Subcutaneous adipose tissue (tissue), 4 donors: ENCODE results near the gene CYP4F11. TPM values are rescaled to one million over a fixed set of nuclear protein-coding genes. Genes with fewer than 3 reads are reported as not detected.

Experiments
- total RNA-seq, 4 donors: library from RNA; depleted of rRNA; stranded (reverse); fragments of >200 nt; gene quantifications; one replicate each; pipeline ENCODE4 v1.1.0, GENCODE V29; 2016
- TF ChIP-seq, protein P1 (sequence below): fragments of 450-650 bp; IDR thresholded peaks from one replicate; pipeline ENCODE4 v1.5.1; 2016; ENCODE audit warnings: low read depth, mild to moderate bottlenecking, control low read depth, antibody characterized with exemption, moderate library complexity

The CYP4F11 gene
- total RNA-seq, 4 donors from 2014 or later = 0.34 to 0.66 TPM; not detected in 2

DNA sequence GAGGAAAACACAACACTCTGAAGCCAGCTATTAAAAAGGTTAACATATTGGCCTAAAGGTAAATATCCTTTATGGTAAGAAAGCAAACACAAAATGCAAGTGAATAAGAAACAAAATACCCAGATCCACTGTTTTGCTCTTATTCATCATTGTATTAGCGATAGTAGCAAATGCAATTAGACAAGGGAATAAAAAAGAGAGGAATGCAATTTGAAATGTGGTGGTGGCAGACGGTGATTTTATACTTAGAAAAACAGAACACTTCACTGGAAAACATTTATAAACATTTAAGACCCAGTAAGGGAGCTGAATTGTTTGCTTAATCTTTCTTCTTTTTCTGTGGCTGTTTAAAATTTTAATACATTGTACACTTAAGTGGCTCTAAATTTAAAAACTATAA lies 19.2 kb downstream of the CYP4F11 start:
- TF ChIP-seq, protein P1, sequence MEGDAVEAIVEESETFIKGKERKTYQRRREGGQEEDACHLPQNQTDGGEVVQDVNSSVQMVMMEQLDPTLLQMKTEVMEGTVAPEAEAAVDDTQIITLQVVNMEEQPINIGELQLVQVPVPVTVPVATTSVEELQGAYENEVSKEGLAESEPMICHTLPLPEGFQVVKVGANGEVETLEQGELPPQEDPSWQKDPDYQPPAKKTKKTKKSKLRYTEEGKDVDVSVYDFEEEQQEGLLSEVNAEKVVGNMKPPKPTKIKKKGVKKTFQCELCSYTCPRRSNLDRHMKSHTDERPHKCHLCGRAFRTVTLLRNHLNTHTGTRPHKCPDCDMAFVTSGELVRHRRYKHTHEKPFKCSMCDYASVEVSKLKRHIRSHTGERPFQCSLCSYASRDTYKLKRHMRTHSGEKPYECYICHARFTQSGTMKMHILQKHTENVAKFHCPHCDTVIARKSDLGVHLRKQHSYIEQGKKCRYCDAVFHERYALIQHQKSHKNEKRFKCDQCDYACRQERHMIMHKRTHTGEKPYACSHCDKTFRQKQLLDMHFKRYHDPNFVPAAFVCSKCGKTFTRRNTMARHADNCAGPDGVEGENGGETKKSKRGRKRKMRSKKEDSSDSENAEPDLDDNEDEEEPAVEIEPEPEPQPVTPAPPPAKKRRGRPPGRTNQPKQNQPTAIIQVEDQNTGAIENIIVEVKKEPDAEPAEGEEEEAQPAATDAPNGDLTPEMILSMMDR = no peak

DNA sequence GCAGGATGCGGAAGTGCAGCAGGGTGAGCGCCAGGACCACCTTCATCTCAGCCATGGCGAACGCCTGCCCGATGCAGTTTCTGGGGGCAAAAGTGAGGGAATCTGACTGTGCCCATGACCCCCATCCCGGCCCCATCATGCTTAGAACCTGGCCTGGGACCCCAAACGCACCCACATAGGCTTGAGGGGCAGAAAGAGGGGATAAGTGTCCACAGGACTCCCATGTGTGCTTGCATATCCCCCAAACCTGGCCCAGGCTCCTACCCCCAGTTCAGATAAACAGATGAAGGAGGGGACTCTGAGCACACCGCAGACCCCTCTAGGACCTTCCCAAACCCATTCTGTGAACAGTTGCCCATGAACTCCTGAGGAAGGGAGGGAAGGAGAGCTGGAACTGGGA lies 20.5 kb downstream of the CYP4F11 start:
- TF ChIP-seq, protein P1 = no peak

DNA sequence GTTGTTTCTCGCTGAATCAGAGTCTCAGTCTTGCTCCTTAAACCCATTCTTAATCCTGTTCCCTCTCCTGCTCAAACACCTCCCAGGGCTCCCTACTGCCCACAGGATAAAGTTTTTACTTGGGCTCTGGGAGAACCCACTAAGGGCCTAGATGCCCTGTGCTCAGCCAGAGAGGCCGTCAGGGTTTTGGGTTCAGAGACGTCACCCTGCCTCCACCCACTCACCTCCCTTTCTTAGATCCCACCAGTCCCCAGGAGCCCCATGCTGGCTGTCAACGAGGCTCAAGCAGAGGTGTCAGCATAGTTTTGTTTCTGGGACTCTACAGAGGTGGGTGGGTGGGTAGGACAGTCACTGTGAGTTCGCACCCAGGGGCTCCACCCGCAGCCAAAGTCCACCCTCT lies 20.9 kb downstream of the CYP4F11 start:
- TF ChIP-seq, protein P1 = no peak

DNA sequence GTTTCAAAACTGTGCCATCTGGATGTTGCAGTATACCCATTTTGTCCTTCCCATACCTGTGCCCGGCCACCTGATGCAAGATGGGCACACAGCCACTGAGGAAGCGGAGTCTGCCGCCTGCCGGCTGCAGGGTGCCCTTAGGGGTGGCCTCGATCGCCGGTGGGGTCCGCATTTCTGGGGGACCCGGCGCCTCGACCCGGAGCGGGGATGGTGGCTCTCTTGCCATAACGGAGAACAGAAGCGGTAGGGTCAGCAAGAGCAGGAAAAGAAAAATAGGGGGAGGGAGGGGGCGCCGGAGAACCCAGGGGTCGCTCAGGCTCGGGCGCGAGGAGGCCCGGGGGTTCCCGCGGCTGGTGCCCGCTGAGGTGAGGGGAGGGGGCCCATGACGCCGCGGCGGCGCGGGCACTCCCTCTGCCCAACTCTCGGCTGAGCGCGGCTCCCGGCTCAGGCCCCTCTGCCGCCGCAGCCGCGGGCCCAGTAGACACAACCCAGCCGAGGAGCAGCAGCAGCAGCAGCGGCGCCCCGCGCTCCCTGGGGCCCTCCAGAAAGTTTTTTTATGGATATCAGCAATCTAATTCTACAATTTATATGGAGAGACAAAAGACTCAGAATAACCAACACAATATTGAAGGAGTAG lies 22.6 kb downstream of the CYP4F11 start:
- TF ChIP-seq, protein P1 = no peak

DNA sequence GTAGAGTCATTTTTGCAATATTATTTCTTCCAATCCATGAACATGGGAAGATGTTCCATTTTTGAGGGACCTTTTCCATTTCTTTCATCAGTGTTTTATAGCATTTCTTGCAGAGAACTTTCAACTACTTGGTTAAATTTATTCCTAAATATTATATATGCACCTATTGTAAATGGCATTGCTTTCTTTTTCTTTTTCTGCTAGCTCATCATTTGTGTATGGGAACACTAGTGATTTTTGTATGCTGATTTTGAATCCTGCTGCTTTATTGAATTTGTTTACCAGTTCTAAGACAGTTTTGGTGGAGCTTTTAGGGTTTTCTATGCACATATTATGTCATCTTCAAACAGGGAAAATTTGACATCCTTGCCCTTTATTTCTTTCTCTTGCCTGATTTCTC lies 29.3 kb downstream of the CYP4F11 start:
- TF ChIP-seq, protein P1 = no peak

DNA sequence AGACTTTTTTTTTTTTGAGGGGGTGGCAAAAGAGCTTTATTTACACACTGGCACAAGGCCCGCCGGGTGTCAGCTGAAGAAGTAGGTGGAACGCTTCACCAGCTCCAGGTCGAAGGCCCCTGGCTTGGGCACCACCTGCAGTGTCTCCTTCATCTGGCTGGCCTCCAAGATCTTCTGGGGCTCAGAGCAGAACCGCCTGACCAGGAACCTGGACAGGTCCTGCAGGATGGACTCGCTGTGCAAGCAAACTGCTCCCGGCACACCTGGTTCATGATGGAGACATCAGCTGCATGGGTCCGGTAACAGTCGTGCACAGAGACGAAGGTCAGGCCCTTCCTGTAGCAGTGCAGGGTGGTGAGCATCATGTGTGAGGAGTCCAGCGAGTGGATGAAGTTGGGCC lies 32.1 kb downstream of the CYP4F11 start:
- TF ChIP-seq, protein P1 = no peak

DNA sequence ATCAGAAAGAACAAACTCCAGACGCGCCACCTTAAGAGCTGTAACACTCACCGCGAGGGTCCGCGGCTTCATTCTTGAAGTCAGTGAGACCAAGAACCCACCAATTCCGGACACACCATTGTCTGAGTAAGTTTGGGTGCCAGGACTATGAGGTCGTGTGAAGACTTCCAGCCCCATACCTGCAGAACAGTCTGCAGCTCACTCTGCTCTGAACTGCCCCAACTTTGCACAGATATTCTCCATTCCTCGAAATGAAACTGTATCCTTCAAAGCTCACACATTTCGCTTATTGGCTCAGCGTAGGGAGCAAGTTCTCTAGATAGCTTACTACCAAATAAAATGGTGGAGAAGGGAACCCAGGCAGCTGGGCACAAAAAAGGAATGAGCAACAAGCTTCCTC lies 33.8 kb downstream of the CYP4F11 start:
- TF ChIP-seq, protein P1 = no peak
